NT2/D1 (cell line): ENCODE data around the gene TANC1.

ENCODE experiments used
- SUZ12 ChIP-seq: IDR thresholded peaks from 2 replicates; pipeline ENCODE4 v1.6.1; 2011; ENCODE audit not compliant: insufficient read length, insufficient read depth; ENCODE audit errors: extremely low read depth
- YY1 ChIP-seq: IDR thresholded peaks from 2 replicates; pipeline ENCODE4 v1.6.1; 2011; ENCODE audit not compliant: insufficient read length, insufficient read depth
- ZNF274 ChIP-seq: IDR thresholded peaks from 2 replicates; pipeline ENCODE4 v1.6.1; 2011; ENCODE audit warnings: mild to moderate bottlenecking, low read depth, low read length

GRCh38 chr2:158969162-158969714, 798 bp downstream of the TANC1 start:
- TF ChIP-seq ZNF274 (no peak), YY1 (no peak), SUZ12 (no peak)
